Measurements from ENCODE around the gene PTX4.

The PTX4 gene

GRCh38 chr16:1530349-1530882 is 41.7 kb upstream of the PTX4 start:
- no peak for DNase-seq (ENCODE audit: low read depth, low spot score)
- TF ChIP-seq CTCF (IDR thresholded peaks at IDR 0.05; ENCODE audit: low read depth, low read length) = no peak
- in situ Hi-C loops (cut with HindIII; ENCODE audit: low sequenced_read_pairs) = no loop called here
- H3K4me3 ChIP-seq (ENCODE audit: low read depth, low read length) = no peak overlapping the region

GRCh38 chr16:1528921-1529537 is 40.3 kb upstream of the PTX4 start:
- H3K4me3 ChIP-seq (ENCODE audit: low read depth, low read length) = no peak overlapping the region
- no peak for TF ChIP-seq CTCF (IDR thresholded peaks at IDR 0.05; ENCODE audit: low read depth, low read length)
- no peak for DNase-seq (ENCODE audit: low read depth, low spot score)
- in situ Hi-C loops (cut with HindIII; ENCODE audit: low sequenced_read_pairs) = no loop called here

- no peak for DNase-seq (ENCODE audit: low read depth, low spot score)
- no peak for TF ChIP-seq CTCF (IDR thresholded peaks at IDR 0.05; ENCODE audit: low read depth, low read length)
- in situ Hi-C loops (cut with HindIII; ENCODE audit: low sequenced_read_pairs) = no loop called here
- H3K4me3 ChIP-seq (ENCODE audit: low read depth, low read length) = no peak overlapping the region
Measured at GRCh38 chr16:1527836-1528811, 39.4 kb upstream of the PTX4 start.

- in situ Hi-C loops (cut with HindIII; ENCODE audit: low sequenced_read_pairs) = no loop called here
- no peak overlapping the region for H3K4me3 ChIP-seq (ENCODE audit: low read depth, low read length)
- TF ChIP-seq CTCF (IDR thresholded peaks at IDR 0.05; ENCODE audit: low read depth, low read length) = no peak
- no peak for DNase-seq (ENCODE audit: low read depth, low spot score)
Measured at GRCh38 chr16:1526608-1527555, 38.1 kb upstream of the PTX4 start.

- H3K4me3 ChIP-seq (ENCODE audit: low read depth, low read length) = no peak overlapping the region
- in situ Hi-C loops (cut with HindIII; ENCODE audit: low sequenced_read_pairs) = no loop called here
- no peak for DNase-seq (ENCODE audit: low read depth, low spot score)
- no peak for TF ChIP-seq CTCF (IDR thresholded peaks at IDR 0.05; ENCODE audit: low read depth, low read length)
Measured at GRCh38 chr16:1525871-1526607, 37.3 kb upstream of the PTX4 start.

Measured in astrocyte of the spinal cord (primary cell).